Activated naive CD8-positive, alpha-beta T cell treated with anti-CD3 and anti-CD28 coated beads, Interleukin-2, amount 50 U/mL, for 24 hours (primary cell): ENCODE measurements around the gene VMP1.

Source experiments
- ATAC-seq: fragments of 150-1000 bp; cut with Tn5 transposase; one replicate; pipeline ENCODE4 v1.10.0; 2021
- DNase-seq: peaks from one replicate; pipeline ENCODE4 v3.0.0; 2021
- H3K27ac Mint-ChIP-seq: one replicate; pipeline ENCODE4 v1.8.0; 2021; ENCODE audit warnings: mild to moderate bottlenecking, mixed read lengths
- H3K27me3 Mint-ChIP-seq: one replicate; pipeline ENCODE4 v1.8.0; 2021; ENCODE audit warnings: mixed read lengths
- H3K36me3 Mint-ChIP-seq: one replicate; pipeline ENCODE4 v1.8.0; 2021; ENCODE audit warnings: low read depth, mixed read lengths
- H3K4me1 Mint-ChIP-seq: one replicate; pipeline ENCODE4 v1.8.0; 2021; ENCODE audit warnings: mixed read lengths
- H3K4me3 Mint-ChIP-seq: one replicate; pipeline ENCODE4 v1.8.0; 2021; ENCODE audit warnings: mild to moderate bottlenecking, moderate library complexity, mixed read lengths
- H3K9me3 Mint-ChIP-seq: one replicate; pipeline ENCODE4 v1.8.0; 2021; ENCODE audit warnings: mixed read lengths

Gene VMP1

GRCh38 chr17:59723607-59724006 is 16.2 kb downstream of the VMP1 start:
- H3K27ac Mint-ChIP-seq: no peak overlapping the region
- H3K9me3 Mint-ChIP-seq: no peaks in the 10 kb centered on the region
- DNase-seq: no peak
- peaks cover 8% of the 10 kb centered on the region for H3K36me3 Mint-ChIP-seq
- peaks cover 2% of the 10 kb centered on the region for H3K4me1 Mint-ChIP-seq
- no peak overlapping the region for H3K4me3 Mint-ChIP-seq
- ATAC-seq: no peak
- no peaks in the 10 kb centered on the region for H3K27me3 Mint-ChIP-seq

- DNase-seq (no peak), ATAC-seq (no peak)
- H3K4me1 Mint-ChIP-seq: peaks cover 7% of the 10 kb centered on the region
- H3K9me3 Mint-ChIP-seq: no peaks in the 10 kb centered on the region
- no peaks in the 10 kb centered on the region for H3K27me3 Mint-ChIP-seq
- peaks cover 4% of the 10 kb centered on the region for H3K36me3 Mint-ChIP-seq
- no peak overlapping the region for H3K4me3 Mint-ChIP-seq
- no peak overlapping the region for H3K27ac Mint-ChIP-seq
Observed at GRCh38 chr17:59725691-59726090, 18.2 kb downstream of the VMP1 start.

DNA sequence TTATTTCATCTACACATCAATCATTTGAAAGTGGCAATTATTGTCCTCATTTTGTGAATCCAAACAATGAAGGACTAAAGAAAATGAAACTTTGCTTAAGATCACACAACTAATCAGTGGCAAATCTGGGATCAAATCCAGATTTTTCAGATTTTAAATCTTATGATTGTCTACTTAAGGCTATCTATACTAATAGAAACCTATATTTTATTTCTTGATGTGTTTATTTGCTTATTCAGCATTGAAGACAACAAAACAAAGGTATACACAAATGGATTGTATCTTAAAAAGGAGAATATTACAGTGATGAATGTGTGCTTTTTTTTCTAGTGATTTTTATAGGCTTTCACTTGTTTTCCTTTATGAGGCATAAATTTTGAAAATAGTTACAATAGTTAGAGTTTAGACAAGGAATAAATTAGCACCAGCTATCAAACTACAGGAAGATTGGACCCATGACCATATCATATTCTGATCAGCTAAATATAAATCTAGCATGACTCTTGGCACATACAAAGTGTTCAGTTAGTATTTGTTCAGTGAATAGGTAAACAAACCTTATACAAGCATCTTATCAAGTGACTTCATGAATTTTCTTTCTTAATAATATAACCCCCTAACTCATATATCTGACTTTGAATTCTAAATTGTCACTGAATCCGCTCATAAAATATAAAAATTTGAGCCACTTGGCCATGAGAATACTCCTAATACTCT is 20.5 kb downstream of the VMP1 start:
- no peak overlapping the region for H3K27ac Mint-ChIP-seq
- H3K36me3 Mint-ChIP-seq: peaks cover 8% of the 10 kb centered on the region
- ATAC-seq (no peak), DNase-seq (no peak)
- no peak overlapping the region for H3K4me3 Mint-ChIP-seq
- H3K4me1 Mint-ChIP-seq: peaks cover 9% of the 10 kb centered on the region
- no peaks in the 10 kb centered on the region for H3K9me3 Mint-ChIP-seq
- H3K27me3 Mint-ChIP-seq: no peaks in the 10 kb centered on the region

DNA sequence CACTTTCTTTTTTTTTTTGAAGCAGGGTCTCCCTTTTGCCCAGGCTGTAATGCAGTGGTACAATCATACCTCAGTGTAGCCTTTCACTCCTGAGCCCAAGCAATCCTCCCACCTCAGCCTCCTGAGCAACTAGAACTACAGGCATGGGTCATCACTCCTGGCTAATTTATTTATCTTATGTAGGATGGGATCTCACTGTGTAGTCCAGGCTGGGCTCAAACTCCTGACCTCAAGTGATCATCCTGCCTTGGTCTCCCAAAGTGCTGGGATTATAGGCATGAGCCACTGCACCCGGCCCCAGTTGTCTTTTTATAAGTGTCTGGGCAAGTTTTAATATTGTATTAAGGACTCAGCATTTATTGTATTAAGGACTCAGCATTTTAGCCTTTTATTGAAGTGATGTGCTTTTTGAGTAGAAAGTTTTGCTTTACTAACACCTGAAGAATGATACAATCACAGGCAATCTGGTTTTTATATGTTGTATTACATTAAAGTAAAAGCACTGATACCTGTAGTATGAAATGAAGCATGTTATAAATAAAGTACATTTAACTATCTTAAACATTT is 22.9 kb downstream of the VMP1 start:
- H3K4me1 Mint-ChIP-seq: peaks cover 9% of the 10 kb centered on the region

GRCh38 chr17:59733697-59734096 is 26.2 kb downstream of the VMP1 start:
- Mint-ChIP-seq H3K27ac (no peak overlapping the region), H3K4me1 (peaks cover 9% of the 10 kb centered on the region), H3K27me3 (no peaks in the 10 kb centered on the region), H3K4me3 (no peak overlapping the region), H3K36me3 (peaks cover 15% of the 10 kb centered on the region), H3K9me3 (no peaks in the 10 kb centered on the region)
- no peak for DNase-seq
- ATAC-seq: no peak

More for the DNA sequence above, 22.9 kb downstream of the VMP1 start:
- DNase-seq (no peak), ATAC-seq (no peak)
- no peak overlapping the region for H3K27ac Mint-ChIP-seq
- no peaks in the 10 kb centered on the region for H3K27me3 Mint-ChIP-seq
- no peak overlapping the region for H3K4me3 Mint-ChIP-seq
- H3K9me3 Mint-ChIP-seq: no peaks in the 10 kb centered on the region
- H3K36me3 Mint-ChIP-seq: peaks cover 13% of the 10 kb centered on the region

DNA sequence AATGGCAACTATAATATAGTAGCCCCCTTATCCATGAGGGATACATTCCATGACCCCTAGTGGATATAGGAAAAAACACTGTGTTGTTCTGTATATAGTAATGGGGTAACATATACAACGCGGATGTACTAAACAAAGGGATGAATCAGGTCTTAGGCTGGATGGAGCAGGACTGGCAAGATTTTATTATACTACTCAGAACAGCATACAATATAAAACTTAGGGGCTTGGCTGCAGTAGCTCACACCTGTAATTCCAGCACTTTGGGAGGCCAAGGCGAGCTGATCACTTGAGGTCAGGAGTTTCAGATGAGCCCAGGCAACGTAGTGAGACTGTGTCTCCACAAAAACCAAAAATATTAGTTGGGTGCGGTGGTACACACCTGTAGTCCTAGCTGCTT is 26.8 kb downstream of the VMP1 start:
- no peak overlapping the region for H3K27ac Mint-ChIP-seq
- H3K9me3 Mint-ChIP-seq: no peaks in the 10 kb centered on the region
- no peak overlapping the region for H3K4me3 Mint-ChIP-seq
- H3K27me3 Mint-ChIP-seq: no peaks in the 10 kb centered on the region
- DNase-seq (no peak), ATAC-seq (no peak)
- peaks cover 15% of the 10 kb centered on the region for H3K36me3 Mint-ChIP-seq
- H3K4me1 Mint-ChIP-seq: peaks cover 9% of the 10 kb centered on the region

- DNase-seq (no peak), ATAC-seq (no peak)
- peak overlapping the region; percentile 8 for H3K27ac Mint-ChIP-seq
- peaks cover 21% of the 10 kb centered on the region for H3K36me3 Mint-ChIP-seq
- H3K27me3 Mint-ChIP-seq: no peaks in the 10 kb centered on the region
- H3K4me1 Mint-ChIP-seq: no peaks in the 10 kb centered on the region
- no peaks in the 10 kb centered on the region for H3K9me3 Mint-ChIP-seq
- no peak overlapping the region for H3K4me3 Mint-ChIP-seq
Observed at GRCh38 chr17:59737324-59737723, 29.9 kb downstream of the VMP1 start.

DNA sequence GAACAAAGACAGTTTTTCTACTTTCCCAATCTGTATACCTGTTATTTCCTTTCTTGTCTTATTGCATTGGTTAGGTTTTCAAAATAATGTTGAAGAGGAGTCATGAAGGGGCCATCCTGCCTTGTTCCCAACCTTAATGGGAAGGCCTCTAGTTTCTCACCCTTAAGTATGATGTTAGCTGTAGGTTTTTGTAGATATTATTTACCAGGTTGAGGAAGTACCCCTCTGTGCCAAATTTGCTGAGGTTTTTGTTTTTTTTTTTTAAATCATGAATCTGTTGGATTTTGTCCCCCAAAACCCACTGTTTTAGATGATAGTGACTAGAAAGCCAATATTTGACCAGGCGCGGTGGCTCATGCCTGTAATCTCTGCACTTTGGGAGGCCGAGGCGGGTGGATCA is 36.4 kb downstream of the VMP1 start:
- Mint-ChIP-seq H3K36me3 (peaks cover 25% of the 10 kb centered on the region), H3K4me1 (peaks cover 3% of the 10 kb centered on the region), H3K27ac (no peak overlapping the region), H3K4me3 (no peak overlapping the region), H3K9me3 (peaks cover 4% of the 10 kb centered on the region), H3K27me3 (no peaks in the 10 kb centered on the region)
- no peak for ATAC-seq
- DNase-seq: no peak

- peaks cover 3% of the 10 kb centered on the region for H3K4me1 Mint-ChIP-seq
- ATAC-seq (no peak), DNase-seq (no peak)
- H3K36me3 Mint-ChIP-seq: peaks cover 25% of the 10 kb centered on the region
- H3K9me3 Mint-ChIP-seq: peaks cover 4% of the 10 kb centered on the region
- H3K27me3 Mint-ChIP-seq: no peaks in the 10 kb centered on the region
- H3K27ac Mint-ChIP-seq: no peak overlapping the region
- H3K4me3 Mint-ChIP-seq: no peak overlapping the region
Observed at GRCh38 chr17:59745040-59745439, 37.6 kb downstream of the VMP1 start.

- Mint-ChIP-seq H3K27ac (peak overlapping the region; percentile 26), H3K4me1 (peaks cover 14% of the 10 kb centered on the region), H3K27me3 (no peaks in the 10 kb centered on the region), H3K36me3 (peaks cover 19% of the 10 kb centered on the region), H3K9me3 (peaks cover 4% of the 10 kb centered on the region), H3K4me3 (no peak overlapping the region)
- ATAC-seq (no peak), DNase-seq (no peak)
Observed at GRCh38 chr17:59746849-59747445, 39.5 kb downstream of the VMP1 start.

DNA sequence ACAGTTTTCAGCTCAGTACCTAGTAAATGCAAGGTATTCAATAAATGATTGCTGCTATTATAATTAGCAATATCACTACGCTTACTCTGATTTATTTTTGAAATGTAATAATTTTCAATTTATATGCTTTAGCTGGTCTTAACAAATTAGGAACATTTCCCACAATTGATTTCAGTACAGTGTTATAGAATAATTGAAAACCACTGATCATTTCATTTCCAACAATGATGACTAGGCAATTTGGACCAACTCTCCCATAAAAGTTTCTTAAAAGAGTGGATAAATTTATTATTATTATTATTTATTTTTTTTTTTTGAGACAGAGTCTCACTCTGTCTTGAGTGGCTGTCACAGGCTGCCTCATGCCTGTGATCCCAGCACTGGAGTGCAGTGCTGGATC is 41.1 kb downstream of the VMP1 start:
- Mint-ChIP-seq H3K9me3 (no peaks in the 10 kb centered on the region), H3K4me3 (no peak overlapping the region), H3K27me3 (no peaks in the 10 kb centered on the region), H3K4me1 (peaks cover 30% of the 10 kb centered on the region), H3K27ac (no peak overlapping the region), H3K36me3 (peaks cover 9% of the 10 kb centered on the region)
- DNase-seq (no peak), ATAC-seq (no peak)

GRCh38 chr17:59751955-59752413 is 44.5 kb downstream of the VMP1 start:
- Mint-ChIP-seq H3K27ac (peak overlapping the region; percentile 97), H3K36me3 (peaks cover 16% of the 10 kb centered on the region), H3K27me3 (no peaks in the 10 kb centered on the region), H3K4me1 (peaks cover 63% of the 10 kb centered on the region), H3K9me3 (no peaks in the 10 kb centered on the region), H3K4me3 (peak overlapping the region; percentile 57)
- ATAC-seq (peak; percentile 16), DNase-seq (no peak)

- Mint-ChIP-seq H3K27ac (peak overlapping the region; percentile 97), H3K4me3 (peak overlapping the region; percentile 57), H3K4me1 (peaks cover 64% of the 10 kb centered on the region), H3K27me3 (no peaks in the 10 kb centered on the region), H3K9me3 (no peaks in the 10 kb centered on the region), H3K36me3 (peaks cover 16% of the 10 kb centered on the region)
- no peak for DNase-seq
- no peak for ATAC-seq
Observed at GRCh38 chr17:59752446-59752845, 45.0 kb downstream of the VMP1 start.

DNA sequence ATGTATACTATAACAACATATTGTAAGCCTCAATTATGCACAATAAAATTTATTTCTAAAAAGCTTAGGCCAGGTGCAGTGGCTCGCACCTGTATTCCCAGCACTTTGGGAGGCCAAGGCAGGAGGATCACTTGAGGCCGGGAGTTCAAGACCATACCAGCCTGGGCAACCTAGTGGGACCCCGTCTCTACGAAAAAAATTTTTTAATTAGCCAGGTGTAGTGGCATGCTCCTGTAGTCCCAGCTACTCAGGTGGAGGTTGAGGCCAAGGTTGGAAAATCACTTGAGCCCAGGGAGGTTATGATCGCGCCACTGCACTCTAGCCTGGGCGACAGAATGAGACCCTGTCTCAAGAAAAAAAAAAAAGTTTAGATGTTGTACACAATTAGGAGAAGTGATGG is 45.5 kb downstream of the VMP1 start:
- DNase-seq (no peak), ATAC-seq (no peak)
- H3K4me1 Mint-ChIP-seq: peaks cover 69% of the 10 kb centered on the region
- H3K27ac Mint-ChIP-seq: peak overlapping the region; percentile 97
- H3K4me3 Mint-ChIP-seq: peak overlapping the region; percentile 66
- H3K36me3 Mint-ChIP-seq: peaks cover 17% of the 10 kb centered on the region
- H3K9me3 Mint-ChIP-seq: no peaks in the 10 kb centered on the region
- no peaks in the 10 kb centered on the region for H3K27me3 Mint-ChIP-seq
